GM18526 (cell line): ENCODE results near the gene RBP3.

Experiments used
- POLR2A ChIP-seq: IDR thresholded peaks from 3 replicates; pipeline ENCODE4 v1.6.1; 2011; ENCODE audit not compliant: insufficient read length; ENCODE audit errors: extremely low read depth

Gene RBP3

GRCh38 chr10:47311932-47312662 lies 36.1 kb upstream of the RBP3 start:
- no peak for TF ChIP-seq POLR2A

- no peak for TF ChIP-seq POLR2A
Observed at GRCh38 chr10:47312663-47312995, 35.5 kb upstream of the RBP3 start.

- TF ChIP-seq POLR2A = no peak
Observed at GRCh38 chr10:47314416-47314970, 33.7 kb upstream of the RBP3 start.

- TF ChIP-seq POLR2A = no peak
Observed at GRCh38 chr10:47315421-47315820, 32.7 kb upstream of the RBP3 start.

- TF ChIP-seq POLR2A = no peak
Observed at GRCh38 chr10:47316131-47316530, 32.0 kb upstream of the RBP3 start.

GRCh38 chr10:47317251-47317650 lies 30.9 kb upstream of the RBP3 start:
- no peak for TF ChIP-seq POLR2A

GRCh38 chr10:47318706-47319105 lies 29.5 kb upstream of the RBP3 start:
- TF ChIP-seq POLR2A = no peak

- no peak for TF ChIP-seq POLR2A
Observed at GRCh38 chr10:47319784-47320183, 28.4 kb upstream of the RBP3 start.

GRCh38 chr10:47320812-47321211 lies 27.4 kb upstream of the RBP3 start:
- no peak for TF ChIP-seq POLR2A

GRCh38 chr10:47321521-47322195 lies 26.5 kb upstream of the RBP3 start:
- no peak for TF ChIP-seq POLR2A

- no peak for TF ChIP-seq POLR2A
Observed at GRCh38 chr10:47322300-47323061, 25.7 kb upstream of the RBP3 start, which contains the start of gene GDF2. GDF2 (plus strand) TSS chr10:47322454; CDS start chr10:47322669, 215 bp downstream.

GRCh38 chr10:47323087-47323486 lies 25.1 kb upstream of the RBP3 start:
- TF ChIP-seq POLR2A = no peak

GRCh38 chr10:47323636-47324296 lies 24.4 kb upstream of the RBP3 start:
- no peak for TF ChIP-seq POLR2A

GRCh38 chr10:47325303-47326291 lies 22.6 kb upstream of the RBP3 start:
- no peak for TF ChIP-seq POLR2A
